Measurements from ENCODE around the gene IGSF8. TPM values are rescaled to one million over a fixed set of nuclear protein-coding genes. Genes with fewer than 3 reads are reported as not detected.

IGSF8 gene
- total RNA-seq, 1 experiment from 2014 or later = 101 TPM

DNA sequence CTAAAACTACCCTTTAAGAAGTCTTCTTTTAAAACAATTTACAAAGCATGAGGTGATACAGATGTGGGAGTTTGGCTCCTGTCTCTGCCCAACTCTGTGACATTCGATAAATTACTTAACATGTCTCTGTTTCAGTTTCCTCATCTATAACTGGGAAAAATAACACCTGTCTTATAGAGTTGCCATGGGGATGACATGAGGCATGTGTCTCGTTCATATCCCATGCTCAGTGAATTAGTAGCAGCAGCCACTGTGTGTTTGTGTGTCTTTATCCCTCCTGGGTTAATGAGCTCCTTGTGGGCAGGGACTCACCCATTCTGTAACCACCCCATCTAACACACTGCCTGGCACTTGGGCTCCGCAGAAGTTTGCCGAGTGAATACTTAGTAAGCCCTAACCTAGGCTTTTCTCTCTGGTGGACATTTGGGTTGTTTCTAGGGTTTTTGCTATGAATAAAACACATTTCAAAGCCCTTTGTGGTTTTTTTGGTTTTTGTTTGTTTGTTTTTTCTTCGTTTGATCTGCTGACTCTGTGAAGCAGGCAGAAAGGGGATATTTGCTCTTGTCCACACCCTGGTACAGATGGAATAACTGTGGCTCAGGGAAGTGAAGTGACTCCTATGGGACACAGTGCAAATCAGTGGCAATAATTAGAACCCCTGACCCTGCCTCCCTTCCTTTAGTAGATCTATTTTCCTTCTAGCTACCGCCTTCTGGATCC lies 17.9 kb downstream of the IGSF8 start:
- Mint-ChIP-seq H3K9me3 (no peaks in the 10 kb centered on the region), H3K36me3 (no peaks in the 10 kb centered on the region), H3K4me1 (peaks cover 9% of the 10 kb centered on the region), H3K4me3 (no peak overlapping the region), H3K27me3 (ENCODE audit: low read depth) (peaks cover 84% of the 10 kb centered on the region), H3K27ac (no peak overlapping the region)
- ATAC-seq (no peak), DNase-seq (ENCODE audit: low spot score) (no peak)
- TF ChIP-seq, protein P1, sequence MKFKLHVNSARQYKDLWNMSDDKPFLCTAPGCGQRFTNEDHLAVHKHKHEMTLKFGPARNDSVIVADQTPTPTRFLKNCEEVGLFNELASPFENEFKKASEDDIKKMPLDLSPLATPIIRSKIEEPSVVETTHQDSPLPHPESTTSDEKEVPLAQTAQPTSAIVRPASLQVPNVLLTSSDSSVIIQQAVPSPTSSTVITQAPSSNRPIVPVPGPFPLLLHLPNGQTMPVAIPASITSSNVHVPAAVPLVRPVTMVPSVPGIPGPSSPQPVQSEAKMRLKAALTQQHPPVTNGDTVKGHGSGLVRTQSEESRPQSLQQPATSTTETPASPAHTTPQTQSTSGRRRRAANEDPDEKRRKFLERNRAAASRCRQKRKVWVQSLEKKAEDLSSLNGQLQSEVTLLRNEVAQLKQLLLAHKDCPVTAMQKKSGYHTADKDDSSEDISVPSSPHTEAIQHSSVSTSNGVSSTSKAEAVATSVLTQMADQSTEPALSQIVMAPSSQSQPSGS (CRISPR knock-in tag; IDR thresholded peaks at IDR 0.05; ENCODE audit: borderline replicate concordance, low read depth) = no peak
- no peak for TF ChIP-seq CREM (CRISPR knock-in tag; IDR thresholded peaks at IDR 0.05)
- ChIA-PET CTCF (interaction anchor here (1.0 to 29.5 kb wide), 8 partner anchors 9 to 211 kb away, joined by 3 to 978 read pairs (median 6); no protein-coding TSS in a partner anchor), POLR2A (interaction anchor here (0.9 kb wide), 1 partner anchor 49 kb away, joined by 3 read pairs; no protein-coding TSS in a partner anchor)

DNA sequence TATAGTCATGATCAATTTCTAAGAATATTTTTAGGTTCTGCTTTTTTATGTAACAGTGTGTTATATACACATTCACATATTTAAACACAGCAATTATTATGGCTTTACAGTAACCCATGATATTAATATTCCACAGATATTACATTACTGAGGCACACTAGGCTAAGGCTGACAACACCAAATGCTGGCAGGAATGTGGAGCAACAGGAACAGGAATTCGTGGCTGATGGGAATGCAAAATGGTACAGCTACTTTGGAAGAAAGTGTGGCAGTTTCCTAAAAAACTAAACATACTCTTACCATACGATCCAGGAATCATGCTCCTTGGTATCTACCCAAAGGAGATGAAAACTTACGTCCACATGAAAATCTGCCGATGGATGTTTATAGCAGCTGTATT lies 19.0 kb downstream of the IGSF8 start:
- Mint-ChIP-seq H3K36me3 (no peaks in the 10 kb centered on the region), H3K4me1 (peaks cover 8% of the 10 kb centered on the region), H3K27ac (no peak overlapping the region), H3K27me3 (ENCODE audit: low read depth) (peaks cover 84% of the 10 kb centered on the region), H3K9me3 (no peaks in the 10 kb centered on the region), H3K4me3 (no peak overlapping the region)
- ATAC-seq = no peak
- TF ChIP-seq RELA (CRISPR knock-in tag; IDR thresholded peaks at IDR 0.05; ENCODE audit: borderline replicate concordance) = no peak
- no peak for TF ChIP-seq GRHL2 (CRISPR knock-in tag; IDR thresholded peaks at IDR 0.05; ENCODE audit: insufficient replicate concordance, severe bottlenecking)
- TF ChIP-seq, protein P2, sequence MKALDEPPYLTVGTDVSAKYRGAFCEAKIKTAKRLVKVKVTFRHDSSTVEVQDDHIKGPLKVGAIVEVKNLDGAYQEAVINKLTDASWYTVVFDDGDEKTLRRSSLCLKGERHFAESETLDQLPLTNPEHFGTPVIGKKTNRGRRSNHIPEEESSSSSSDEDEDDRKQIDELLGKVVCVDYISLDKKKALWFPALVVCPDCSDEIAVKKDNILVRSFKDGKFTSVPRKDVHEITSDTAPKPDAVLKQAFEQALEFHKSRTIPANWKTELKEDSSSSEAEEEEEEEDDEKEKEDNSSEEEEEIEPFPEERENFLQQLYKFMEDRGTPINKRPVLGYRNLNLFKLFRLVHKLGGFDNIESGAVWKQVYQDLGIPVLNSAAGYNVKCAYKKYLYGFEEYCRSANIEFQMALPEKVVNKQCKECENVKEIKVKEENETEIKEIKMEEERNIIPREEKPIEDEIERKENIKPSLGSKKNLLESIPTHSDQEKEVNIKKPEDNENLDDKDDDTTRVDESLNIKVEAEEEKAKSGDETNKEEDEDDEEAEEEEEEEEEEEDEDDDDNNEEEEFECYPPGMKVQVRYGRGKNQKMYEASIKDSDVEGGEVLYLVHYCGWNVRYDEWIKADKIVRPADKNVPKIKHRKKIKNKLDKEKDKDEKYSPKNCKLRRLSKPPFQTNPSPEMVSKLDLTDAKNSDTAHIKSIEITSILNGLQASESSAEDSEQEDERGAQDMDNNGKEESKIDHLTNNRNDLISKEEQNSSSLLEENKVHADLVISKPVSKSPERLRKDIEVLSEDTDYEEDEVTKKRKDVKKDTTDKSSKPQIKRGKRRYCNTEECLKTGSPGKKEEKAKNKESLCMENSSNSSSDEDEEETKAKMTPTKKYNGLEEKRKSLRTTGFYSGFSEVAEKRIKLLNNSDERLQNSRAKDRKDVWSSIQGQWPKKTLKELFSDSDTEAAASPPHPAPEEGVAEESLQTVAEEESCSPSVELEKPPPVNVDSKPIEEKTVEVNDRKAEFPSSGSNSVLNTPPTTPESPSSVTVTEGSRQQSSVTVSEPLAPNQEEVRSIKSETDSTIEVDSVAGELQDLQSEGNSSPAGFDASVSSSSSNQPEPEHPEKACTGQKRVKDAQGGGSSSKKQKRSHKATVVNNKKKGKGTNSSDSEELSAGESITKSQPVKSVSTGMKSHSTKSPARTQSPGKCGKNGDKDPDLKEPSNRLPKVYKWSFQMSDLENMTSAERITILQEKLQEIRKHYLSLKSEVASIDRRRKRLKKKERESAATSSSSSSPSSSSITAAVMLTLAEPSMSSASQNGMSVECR (CRISPR knock-in tag; IDR thresholded peaks at IDR 0.05; ENCODE audit: borderline replicate concordance) = no peak
- no peak for TF ChIP-seq ATF1 (CRISPR knock-in tag; IDR thresholded peaks at IDR 0.05)
- ChIA-PET POLR2A (interaction anchor here (1.2 to 1.9 kb wide), 2 partner anchors 20 to 22 kb away, joined by 3 to 5 read pairs; no protein-coding TSS in a partner anchor), CTCF (interaction anchor here (1.1 to 29.5 kb wide), 21 partner anchors 7 to 212 kb away, joined by 3 to 978 read pairs (median 9); partner anchors contain the start of genes IGSF8, IGSF9, KCNJ10 and PIGM)
- no peak for DNase-seq (ENCODE audit: low spot score)

DNA sequence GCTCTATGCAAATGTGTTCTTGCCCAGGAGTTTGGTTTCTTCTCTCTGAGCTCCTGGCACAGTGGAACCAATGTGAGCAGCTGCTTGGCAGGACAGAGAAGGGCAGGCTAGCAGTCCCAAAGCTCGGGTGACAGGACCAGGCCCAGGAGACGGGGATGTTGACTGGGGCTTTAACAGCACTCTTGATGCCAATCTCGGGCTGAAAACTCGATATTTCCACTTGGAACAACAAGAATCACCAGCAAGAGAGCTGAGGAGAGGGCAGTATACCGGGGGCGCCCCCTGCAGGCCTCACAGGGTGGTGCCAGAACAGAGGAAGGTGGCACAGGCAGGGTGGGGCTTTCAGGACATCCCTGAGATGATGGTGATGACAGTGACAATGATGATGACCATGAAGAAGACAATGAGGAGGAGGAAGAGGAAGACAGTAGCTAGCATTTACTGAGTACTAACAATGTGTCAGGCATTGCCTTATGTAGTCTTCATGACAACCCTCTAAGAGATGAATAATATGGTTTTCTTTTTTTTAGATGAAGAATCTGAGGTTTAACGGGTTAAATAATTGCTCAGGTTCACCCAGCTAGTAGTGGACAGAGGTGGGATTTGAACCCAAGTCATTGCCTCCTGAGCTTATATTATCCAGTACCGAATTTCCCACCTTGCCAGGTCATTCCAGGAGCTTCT lies 19.8 kb downstream of the IGSF8 start:
- ChIA-PET POLR2A (interaction anchor here (1.2 to 1.9 kb wide), 3 partner anchors 11 to 21 kb away, joined by 3 to 5 read pairs (median 5); no protein-coding TSS in a partner anchor), CTCF (interaction anchor here (0.7 to 29.5 kb wide), 39 partner anchors 8 to 249 kb away, joined by 3 to 978 read pairs (median 5); partner anchors contain the start of genes ATP1A2, IGSF8, IGSF9 and KCNJ10)
- no peak overlapping the region for H3K27ac Mint-ChIP-seq
- peaks cover 82% of the 10 kb centered on the region for H3K27me3 Mint-ChIP-seq (ENCODE audit: low read depth)
- H3K4me1 Mint-ChIP-seq = peaks cover 4% of the 10 kb centered on the region
- ATAC-seq (peak; percentile 89), DNase-seq (ENCODE audit: low spot score) (peak; percentile 78)
- H3K9me3 Mint-ChIP-seq = no peaks in the 10 kb centered on the region
- no peak overlapping the region for H3K4me3 Mint-ChIP-seq
- no peak for TF ChIP-seq NR3C1 (CRISPR knock-in tag; conservative IDR thresholded peaks at IDR 0.05; ENCODE audit: low read depth)
- TF ChIP-seq ZNF317 (CRISPR knock-in tag; IDR thresholded peaks at IDR 0.05; ENCODE audit: borderline replicate concordance, low read depth) = no peak
- TF ChIP-seq, protein P3, sequence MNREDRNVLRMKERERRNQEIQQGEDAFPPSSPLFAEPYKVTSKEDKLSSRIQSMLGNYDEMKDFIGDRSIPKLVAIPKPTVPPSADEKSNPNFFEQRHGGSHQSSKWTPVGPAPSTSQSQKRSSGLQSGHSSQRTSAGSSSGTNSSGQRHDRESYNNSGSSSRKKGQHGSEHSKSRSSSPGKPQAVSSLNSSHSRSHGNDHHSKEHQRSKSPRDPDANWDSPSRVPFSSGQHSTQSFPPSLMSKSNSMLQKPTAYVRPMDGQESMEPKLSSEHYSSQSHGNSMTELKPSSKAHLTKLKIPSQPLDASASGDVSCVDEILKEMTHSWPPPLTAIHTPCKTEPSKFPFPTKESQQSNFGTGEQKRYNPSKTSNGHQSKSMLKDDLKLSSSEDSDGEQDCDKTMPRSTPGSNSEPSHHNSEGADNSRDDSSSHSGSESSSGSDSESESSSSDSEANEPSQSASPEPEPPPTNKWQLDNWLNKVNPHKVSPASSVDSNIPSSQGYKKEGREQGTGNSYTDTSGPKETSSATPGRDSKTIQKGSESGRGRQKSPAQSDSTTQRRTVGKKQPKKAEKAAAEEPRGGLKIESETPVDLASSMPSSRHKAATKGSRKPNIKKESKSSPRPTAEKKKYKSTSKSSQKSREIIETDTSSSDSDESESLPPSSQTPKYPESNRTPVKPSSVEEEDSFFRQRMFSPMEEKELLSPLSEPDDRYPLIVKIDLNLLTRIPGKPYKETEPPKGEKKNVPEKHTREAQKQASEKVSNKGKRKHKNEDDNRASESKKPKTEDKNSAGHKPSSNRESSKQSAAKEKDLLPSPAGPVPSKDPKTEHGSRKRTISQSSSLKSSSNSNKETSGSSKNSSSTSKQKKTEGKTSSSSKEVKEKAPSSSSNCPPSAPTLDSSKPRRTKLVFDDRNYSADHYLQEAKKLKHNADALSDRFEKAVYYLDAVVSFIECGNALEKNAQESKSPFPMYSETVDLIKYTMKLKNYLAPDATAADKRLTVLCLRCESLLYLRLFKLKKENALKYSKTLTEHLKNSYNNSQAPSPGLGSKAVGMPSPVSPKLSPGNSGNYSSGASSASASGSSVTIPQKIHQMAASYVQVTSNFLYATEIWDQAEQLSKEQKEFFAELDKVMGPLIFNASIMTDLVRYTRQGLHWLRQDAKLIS (CRISPR knock-in tag; IDR thresholded peaks at IDR 0.05; ENCODE audit: borderline replicate concordance) = no peak
- TF ChIP-seq, protein P4, sequence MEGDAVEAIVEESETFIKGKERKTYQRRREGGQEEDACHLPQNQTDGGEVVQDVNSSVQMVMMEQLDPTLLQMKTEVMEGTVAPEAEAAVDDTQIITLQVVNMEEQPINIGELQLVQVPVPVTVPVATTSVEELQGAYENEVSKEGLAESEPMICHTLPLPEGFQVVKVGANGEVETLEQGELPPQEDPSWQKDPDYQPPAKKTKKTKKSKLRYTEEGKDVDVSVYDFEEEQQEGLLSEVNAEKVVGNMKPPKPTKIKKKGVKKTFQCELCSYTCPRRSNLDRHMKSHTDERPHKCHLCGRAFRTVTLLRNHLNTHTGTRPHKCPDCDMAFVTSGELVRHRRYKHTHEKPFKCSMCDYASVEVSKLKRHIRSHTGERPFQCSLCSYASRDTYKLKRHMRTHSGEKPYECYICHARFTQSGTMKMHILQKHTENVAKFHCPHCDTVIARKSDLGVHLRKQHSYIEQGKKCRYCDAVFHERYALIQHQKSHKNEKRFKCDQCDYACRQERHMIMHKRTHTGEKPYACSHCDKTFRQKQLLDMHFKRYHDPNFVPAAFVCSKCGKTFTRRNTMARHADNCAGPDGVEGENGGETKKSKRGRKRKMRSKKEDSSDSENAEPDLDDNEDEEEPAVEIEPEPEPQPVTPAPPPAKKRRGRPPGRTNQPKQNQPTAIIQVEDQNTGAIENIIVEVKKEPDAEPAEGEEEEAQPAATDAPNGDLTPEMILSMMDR (IDR thresholded peaks at IDR 0.05) = peak; percentile 95
- H3K36me3 Mint-ChIP-seq = no peaks in the 10 kb centered on the region

Data from WTC11 (cell line).